Erythroblast (primary cell): Measurements from ENCODE around the gene CTNNBIP1.

Source experiments
- GATA1 ChIP-seq: IDR thresholded peaks from 2 replicates; pipeline ENCODE4 v1.6.1; 2011; ENCODE audit warnings: low read depth, mild to moderate bottlenecking, control low read depth, low read length, moderate library complexity
- POLR2A ChIP-seq: IDR thresholded peaks from 2 replicates; pipeline ENCODE4 v1.6.1; 2011; ENCODE audit warnings: mild to moderate bottlenecking, low read length

GRCh38 chr1:9827558-9828185 is 82.4 kb downstream of the CTNNBIP1 start:
- TF ChIP-seq POLR2A = no peak
- TF ChIP-seq GATA1 = no peak
